ENCODE results near the gene ULBP3. TPM values are rescaled to one million over a fixed set of nuclear protein-coding genes. Genes with fewer than 3 reads are reported as not detected.

ULBP3 gene
- total RNA-seq, 1 experiment from 2014 or later = 18.4 TPM

Other genes with a start within 250 kb of the ULBP3 start
- gene LRP11, start 204.8 kb downstream of the ULBP3 start, total RNA-seq (2021; ENCODE audit: unreplicated experiment) = 27.8 TPM
- gene RAET1E, start 171.0 kb downstream of the ULBP3 start, total RNA-seq (2021; ENCODE audit: unreplicated experiment) = 3.9 TPM
- 0.37 TPM for gene RAET1G, start 146.0 kb downstream of the ULBP3 start, total RNA-seq (2021; ENCODE audit: unreplicated experiment)
- 10.2 TPM for gene ULBP2, start 127.1 kb downstream of the ULBP3 start, total RNA-seq (2021; ENCODE audit: unreplicated experiment)
- 12.4 TPM for gene ULBP1, start 105.2 kb downstream of the ULBP3 start, total RNA-seq (2021; ENCODE audit: unreplicated experiment)
- gene RAET1L, start 43.6 kb downstream of the ULBP3 start, total RNA-seq (2021; ENCODE audit: unreplicated experiment) = 1.5 TPM
- gene PPP1R14C, start 73.9 kb upstream of the ULBP3 start, total RNA-seq (2021; ENCODE audit: unreplicated experiment) = 7.8 TPM

Data from HCT116 (cell line).